Activated naive CD8-positive, alpha-beta T cell treated with anti-CD3 and anti-CD28 coated beads for 36 hours (primary cell): ENCODE measurements around the gene ASTL. TPM values are rescaled to one million over a fixed set of nuclear protein-coding genes. Genes with fewer than 3 reads are reported as not detected.
A peak's percentile ranks its signal among the peaks of the same experiment; 100 is the strongest.

Experiments
- DNase-seq: peaks from one replicate; pipeline ENCODE4 v3.0.0; 2021
- H3K27ac Mint-ChIP-seq: one replicate; pipeline ENCODE4 v1.8.0; 2022; ENCODE audit warnings: mild to moderate bottlenecking, moderate library complexity, mixed read lengths
- H3K27me3 Mint-ChIP-seq: one replicate; pipeline ENCODE4 v1.8.0; 2022; ENCODE audit warnings: mild to moderate bottlenecking, mixed read lengths
- H3K36me3 Mint-ChIP-seq: one replicate; pipeline ENCODE4 v1.8.0; 2021; ENCODE audit warnings: mild to moderate bottlenecking, mixed read lengths
- H3K4me1 Mint-ChIP-seq: one replicate; pipeline ENCODE4 v1.8.0; 2021; ENCODE audit warnings: mixed read lengths
- H3K4me3 Mint-ChIP-seq: one replicate; pipeline ENCODE4 v1.8.0; 2022; ENCODE audit warnings: mild to moderate bottlenecking, moderate library complexity, mixed read lengths
- H3K9me3 Mint-ChIP-seq: one replicate; pipeline ENCODE4 v1.8.0; 2022; ENCODE audit warnings: mixed read lengths
- total RNA-seq, 2 experiments: library from RNA; stranded (reverse); gene quantifications; one replicate each; pipeline ENCODE4 v1.2.3, GENCODE V29; 2021

Gene ASTL
- total RNA-seq: 10 to 100 TPM; 22.1 to 23.3 TPM

GRCh38 chr2:96138179-96139145 is at the start of gene ASTL:
Gene ASTL, minus strand, starts transcription at chr2:96138502. Its CDS starts 66 bp downstream, at chr2:96138436.
- Mint-ChIP-seq H3K9me3 (no peaks in the 10 kb centered on the region), H3K27ac (peak within 1 kb of the TSS; percentile 68), H3K4me1 (peaks cover 43% of the 10 kb centered on the region), H3K4me3 (peak within 1 kb of the TSS; percentile 37), H3K27me3 (peaks cover 11% of the 10 kb centered on the region), H3K36me3 (peaks cover 24% of the 10 kb centered on the region)
- DNase-seq: peak; percentile 63

- Mint-ChIP-seq H3K27ac (no peak overlapping the region), H3K4me3 (no peak overlapping the region), H3K9me3 (no peaks in the 10 kb centered on the region), H3K4me1 (no peaks in the 10 kb centered on the region), H3K36me3 (peaks cover 20% of the 10 kb centered on the region), H3K27me3 (no peaks in the 10 kb centered on the region)
- no peak for DNase-seq
Observed at GRCh38 chr2:96186562-96186961, 48.3 kb upstream of the ASTL start.

- H3K9me3 Mint-ChIP-seq: no peaks in the 10 kb centered on the region
- H3K4me3 Mint-ChIP-seq: no peak overlapping the region
- peaks cover 8% of the 10 kb centered on the region for H3K4me1 Mint-ChIP-seq
- peaks cover 18% of the 10 kb centered on the region for H3K36me3 Mint-ChIP-seq
- no peak for DNase-seq
- no peaks in the 10 kb centered on the region for H3K27me3 Mint-ChIP-seq
- H3K27ac Mint-ChIP-seq: no peak overlapping the region
Observed at GRCh38 chr2:96185516-96185915, 47.2 kb upstream of the ASTL start.

DNA sequence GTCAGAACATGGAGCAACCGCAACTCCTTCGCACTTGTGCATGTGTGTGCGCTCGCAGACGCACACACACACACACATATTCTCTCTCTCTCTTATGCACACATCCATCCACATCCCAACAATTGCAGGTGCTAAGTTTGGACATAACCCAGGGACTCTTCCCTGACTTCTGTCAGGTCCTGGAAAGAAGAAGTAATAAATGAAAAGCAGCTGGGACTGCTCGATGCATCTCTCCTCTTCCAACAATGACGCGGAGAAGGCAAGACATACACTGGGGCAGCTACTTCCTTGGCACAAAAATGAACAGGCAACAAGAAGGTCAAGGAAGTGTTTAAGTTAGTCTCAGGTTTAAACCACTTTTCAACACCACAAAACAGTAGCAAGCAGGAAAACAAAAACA is 46.7 kb upstream of the ASTL start:
- Mint-ChIP-seq H3K4me1 (peaks cover 10% of the 10 kb centered on the region), H3K36me3 (peaks cover 18% of the 10 kb centered on the region), H3K9me3 (no peaks in the 10 kb centered on the region), H3K27me3 (no peaks in the 10 kb centered on the region), H3K27ac (peak overlapping the region; percentile 23), H3K4me3 (no peak overlapping the region)
- DNase-seq: no peak

- Mint-ChIP-seq H3K4me3 (no peak overlapping the region), H3K27ac (no peak overlapping the region), H3K36me3 (peaks cover 17% of the 10 kb centered on the region), H3K4me1 (peaks cover 10% of the 10 kb centered on the region), H3K27me3 (no peaks in the 10 kb centered on the region), H3K9me3 (no peaks in the 10 kb centered on the region)
- DNase-seq: no peak
Observed at GRCh38 chr2:96184188-96184587, 45.9 kb upstream of the ASTL start.

DNA sequence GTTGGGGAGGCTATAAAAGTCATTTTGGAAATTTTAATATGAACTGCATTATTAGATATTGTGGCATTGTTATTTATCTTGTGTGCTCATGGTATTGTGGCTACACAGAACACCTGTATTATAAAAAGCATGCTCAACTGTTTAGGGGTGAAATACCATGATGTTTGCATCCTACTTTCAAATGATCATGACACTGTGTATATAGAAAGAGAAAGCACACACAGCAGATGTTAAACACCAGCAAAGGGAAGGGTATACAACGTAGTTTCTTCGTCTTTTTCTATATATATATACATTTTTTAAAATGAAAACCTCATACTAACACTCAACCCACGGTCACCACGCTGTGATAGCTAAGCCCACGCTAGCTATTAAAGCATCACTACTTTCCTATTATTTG is 43.2 kb upstream of the ASTL start:
- no peak overlapping the region for H3K4me3 Mint-ChIP-seq
- peaks cover 10% of the 10 kb centered on the region for H3K4me1 Mint-ChIP-seq
- no peak overlapping the region for H3K27ac Mint-ChIP-seq
- H3K36me3 Mint-ChIP-seq: peaks cover 14% of the 10 kb centered on the region
- H3K27me3 Mint-ChIP-seq: no peaks in the 10 kb centered on the region
- no peak for DNase-seq
- no peaks in the 10 kb centered on the region for H3K9me3 Mint-ChIP-seq

GRCh38 chr2:96180521-96180920 is 42.2 kb upstream of the ASTL start:
- Mint-ChIP-seq H3K36me3 (peaks cover 14% of the 10 kb centered on the region), H3K27ac (no peak overlapping the region), H3K27me3 (no peaks in the 10 kb centered on the region), H3K9me3 (no peaks in the 10 kb centered on the region), H3K4me1 (peaks cover 10% of the 10 kb centered on the region), H3K4me3 (no peak overlapping the region)
- DNase-seq: no peak

- Mint-ChIP-seq H3K36me3 (peaks cover 10% of the 10 kb centered on the region), H3K4me3 (no peak overlapping the region), H3K27ac (no peak overlapping the region), H3K4me1 (peaks cover 10% of the 10 kb centered on the region), H3K27me3 (no peaks in the 10 kb centered on the region), H3K9me3 (no peaks in the 10 kb centered on the region)
- DNase-seq: no peak
Observed at GRCh38 chr2:96180002-96180401, 41.7 kb upstream of the ASTL start.

DNA sequence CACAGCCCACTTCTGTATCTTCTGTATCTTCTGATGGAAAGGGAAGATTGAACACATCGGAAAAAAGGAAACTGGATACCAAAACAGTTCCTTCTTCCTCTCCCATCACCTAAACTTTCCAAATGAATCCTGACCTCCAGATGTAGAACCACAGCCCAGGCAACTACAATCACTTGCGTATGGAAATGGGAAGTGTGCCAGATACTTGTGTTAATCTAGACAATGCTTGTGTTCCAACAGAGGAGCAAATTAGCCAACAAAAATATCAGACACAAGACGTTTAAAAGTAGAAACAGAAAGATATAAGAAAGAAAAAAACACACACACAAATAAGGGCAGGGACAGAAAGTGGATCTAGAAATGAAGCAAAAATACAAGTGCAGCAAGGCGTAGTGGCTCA is 38.4 kb upstream of the ASTL start:
- Mint-ChIP-seq H3K27me3 (no peaks in the 10 kb centered on the region), H3K36me3 (no peaks in the 10 kb centered on the region), H3K4me3 (no peak overlapping the region), H3K9me3 (no peaks in the 10 kb centered on the region), H3K4me1 (peaks cover 27% of the 10 kb centered on the region), H3K27ac (no peak overlapping the region)
- DNase-seq: no peak

DNA sequence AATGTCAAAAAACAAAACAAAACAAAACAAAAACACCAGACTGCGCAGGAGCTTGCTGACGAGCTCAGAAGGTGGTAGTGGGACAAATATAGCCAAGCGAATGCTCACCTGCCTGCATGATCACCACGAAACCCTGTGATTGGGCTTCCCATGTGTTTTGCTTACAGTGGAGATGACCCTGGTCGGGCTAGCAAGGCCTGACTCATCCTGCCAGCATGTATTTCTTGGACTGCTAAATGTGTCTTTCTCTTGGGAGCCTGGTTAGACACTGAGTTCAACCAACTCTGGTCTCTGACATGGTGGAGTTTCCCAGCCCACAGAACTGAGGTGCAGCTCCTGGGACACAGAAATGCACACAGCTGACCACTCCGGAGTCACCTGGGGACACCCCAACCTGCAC is 37.6 kb upstream of the ASTL start:
- H3K36me3 Mint-ChIP-seq: no peaks in the 10 kb centered on the region

DNA sequence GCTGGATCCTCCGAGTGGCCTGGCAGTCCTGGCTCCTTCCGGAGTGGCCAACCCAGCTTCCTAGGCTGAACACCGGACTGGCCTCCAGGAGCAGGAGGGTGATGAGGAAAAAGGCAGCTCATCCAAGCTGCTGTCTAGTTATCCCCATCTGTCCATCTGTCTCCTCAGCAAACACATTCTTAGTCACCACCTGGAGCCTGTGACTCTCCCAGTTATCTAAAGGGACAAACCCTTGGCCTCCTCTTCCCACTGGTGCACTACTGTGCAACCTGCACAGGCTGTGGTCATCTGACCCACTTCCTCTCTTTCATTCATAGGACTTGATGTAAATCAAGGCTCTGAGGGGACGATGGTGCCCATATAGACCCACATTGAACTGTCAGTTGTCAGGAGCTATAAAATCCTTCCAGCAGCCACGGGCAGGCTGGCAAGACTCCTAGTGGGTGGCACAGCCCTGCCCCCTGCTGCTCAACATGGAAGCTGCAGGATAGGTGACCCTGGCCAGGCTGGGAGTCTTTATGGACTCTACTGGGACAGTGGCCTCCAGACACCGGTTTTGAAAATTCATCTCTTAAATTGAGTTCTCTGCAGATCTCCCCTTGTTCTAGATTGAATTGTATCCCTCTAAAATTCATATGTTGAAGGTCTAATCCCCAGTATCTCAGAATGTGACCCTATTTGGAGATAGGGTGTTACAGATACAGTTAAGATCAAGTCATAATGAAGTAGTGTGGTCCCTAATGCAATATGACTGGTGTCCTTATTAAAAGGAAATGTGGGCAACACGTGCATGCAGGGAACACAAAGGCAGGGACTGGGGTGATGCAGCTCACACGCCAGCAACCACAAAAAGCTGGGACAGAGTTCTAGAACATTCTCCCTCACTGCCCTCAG is 36.2 kb upstream of the ASTL start:
- H3K4me3 Mint-ChIP-seq: no peak overlapping the region
- DNase-seq: peak; percentile 84
- no peaks in the 10 kb centered on the region for H3K27me3 Mint-ChIP-seq
- peak overlapping the region; percentile 57 for H3K27ac Mint-ChIP-seq
- H3K9me3 Mint-ChIP-seq: peaks cover 7% of the 10 kb centered on the region
- H3K4me1 Mint-ChIP-seq: peaks cover 19% of the 10 kb centered on the region
- no peaks in the 10 kb centered on the region for H3K36me3 Mint-ChIP-seq

More for the DNA sequence above, 37.6 kb upstream of the ASTL start:
- Mint-ChIP-seq H3K27me3 (no peaks in the 10 kb centered on the region), H3K4me3 (no peak overlapping the region), H3K4me1 (peaks cover 23% of the 10 kb centered on the region), H3K9me3 (no peaks in the 10 kb centered on the region), H3K27ac (no peak overlapping the region)
- no peak for DNase-seq

- Mint-ChIP-seq H3K27ac (no peak overlapping the region), H3K27me3 (no peaks in the 10 kb centered on the region), H3K4me1 (peaks cover 33% of the 10 kb centered on the region), H3K4me3 (no peak overlapping the region), H3K9me3 (peaks cover 11% of the 10 kb centered on the region), H3K36me3 (no peaks in the 10 kb centered on the region)
- no peak for DNase-seq
Observed at GRCh38 chr2:96171831-96172230, 33.5 kb upstream of the ASTL start.

GRCh38 chr2:96170626-96171025 is 32.3 kb upstream of the ASTL start:
- Mint-ChIP-seq H3K27me3 (no peaks in the 10 kb centered on the region), H3K27ac (no peak overlapping the region), H3K9me3 (peaks cover 11% of the 10 kb centered on the region), H3K36me3 (no peaks in the 10 kb centered on the region), H3K4me3 (no peak overlapping the region), H3K4me1 (peaks cover 37% of the 10 kb centered on the region)
- no peak for DNase-seq

DNA sequence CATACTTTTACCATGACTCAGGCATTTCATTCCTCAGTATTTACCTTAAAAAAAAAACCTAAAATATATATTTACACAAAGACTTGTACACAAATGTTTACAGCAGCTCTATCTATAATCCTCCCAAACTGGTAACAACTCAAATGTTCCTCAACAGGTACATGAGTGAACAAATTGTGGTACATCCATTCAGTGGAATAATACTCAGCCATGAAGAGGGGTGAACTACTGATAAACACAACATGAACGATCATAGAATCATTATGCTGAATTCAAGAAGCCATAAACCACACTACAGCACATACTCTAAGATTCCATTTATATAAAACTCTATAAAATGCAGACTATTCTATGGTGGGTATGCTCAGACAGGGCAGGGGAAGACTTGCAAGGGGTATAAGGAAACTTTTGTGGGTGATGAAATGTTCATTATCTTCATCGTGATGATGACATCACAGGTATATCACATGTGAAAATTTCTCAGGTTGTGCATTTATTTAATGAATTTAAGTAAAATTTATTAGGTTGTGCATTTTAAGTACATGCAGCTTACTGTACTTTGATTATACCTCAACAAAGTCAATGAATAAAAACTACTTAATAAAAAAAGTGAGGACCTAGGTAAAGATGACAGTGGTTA is 31.7 kb upstream of the ASTL start:
- no peak overlapping the region for H3K27ac Mint-ChIP-seq
- H3K4me3 Mint-ChIP-seq: no peak overlapping the region
- no peaks in the 10 kb centered on the region for H3K27me3 Mint-ChIP-seq
- peaks cover 1% of the 10 kb centered on the region for H3K36me3 Mint-ChIP-seq
- peaks cover 11% of the 10 kb centered on the region for H3K9me3 Mint-ChIP-seq
- no peak for DNase-seq
- peaks cover 40% of the 10 kb centered on the region for H3K4me1 Mint-ChIP-seq
